Measurements from ENCODE around the gene RBMS3. TPM values are rescaled to one million over a fixed set of nuclear protein-coding genes. Genes with fewer than 3 reads are reported as not detected.

RBMS3 gene
- total and polyA plus RNA-seq, 2 of the 13 experiments (the other 11 are each of a cell fraction or from before 2014, with no cell fraction given), result not detected

- TF ChIP-seq CREB3 (CRISPR knock-in tag; IDR thresholded peaks at IDR 0.05) (no peak), ZKSCAN5 (CRISPR knock-in tag; IDR thresholded peaks at IDR 0.05) (no peak), ISL2 (CRISPR knock-in tag; IDR thresholded peaks at IDR 0.05) (no peak), ZNF879 (CRISPR knock-in tag; IDR thresholded peaks at IDR 0.05) (no peak), MAZ (IDR thresholded peaks at IDR 0.05; ENCODE audit: borderline replicate concordance, low read depth, low read length) (no peak), MAZ (CRISPR knock-in tag; IDR thresholded peaks at IDR 0.05; ENCODE audit: low read depth) (no peak)
Observed at GRCh38 chr3:29525254-29525881, 244.5 kb downstream of the RBMS3 start (continued).

- no peak for TF ChIP-seq CHD4 (IDR thresholded peaks at IDR 0.05; ENCODE audit: borderline replicate concordance, low read length)
- no peak for TF ChIP-seq TOE1 (CRISPR knock-in tag; IDR thresholded peaks at IDR 0.05)
- TF ChIP-seq PAWR (CRISPR knock-in tag; IDR thresholded peaks at IDR 0.05; ENCODE audit: borderline replicate concordance), result no peak
- TF ChIP-seq GMEB1 (CRISPR knock-in tag; IDR thresholded peaks at IDR 0.05; ENCODE audit: borderline replicate concordance), result no peak
- TF ChIP-seq POGZ (CRISPR knock-in tag; IDR thresholded peaks at IDR 0.05), result no peak
- TF ChIP-seq CHCHD3 (CRISPR knock-in tag; IDR thresholded peaks at IDR 0.05), result no peak
- no peak for TF ChIP-seq POLR2A (IDR thresholded peaks at IDR 0.05; ENCODE audit: insufficient read depth in 1 of 2, low read depth in 2 of 2, low read length in 2 of 2)
- TF ChIP-seq NFE2 (CRISPR knock-in tag; IDR thresholded peaks at IDR 0.05), result no peak
- TF ChIP-seq CCDC6 (CRISPR knock-in tag; IDR thresholded peaks at IDR 0.05), result no peak
- no peak for TF ChIP-seq ZNF142 (CRISPR knock-in tag; IDR thresholded peaks at IDR 0.05)
- no peak for TF ChIP-seq ATF7-NPFF (CRISPR knock-in tag; IDR thresholded peaks at IDR 0.05; ENCODE audit: low read depth)
- Histone ChIP-seq H3K4me3 (replicated peaks in 1 of 3; ENCODE audit: insufficient read depth in 1 of 3, low read depth in 2 of 3, low read length in 3 of 3) (no peak overlapping the region), H3K4me1 (ENCODE audit: insufficient read depth, low read length) (peaks cover 6% of the 10 kb centered on the region; the same call in 1 of the 2 replicates), H3K36me3 (replicated peaks in 1 of 2; ENCODE audit: control insufficient read depth in 1 of 2, insufficient read depth in 2 of 2, low read length in 2 of 2) (no peaks in the 10 kb centered on the region), H3K27ac (ENCODE audit: extremely low read length, insufficient read depth, low read length) (no peak overlapping the region), H3K27me3 (ENCODE audit: control insufficient read depth in 1 of 2, insufficient read depth in 2 of 2, low read length in 2 of 2) (no peaks in the 10 kb centered on the region), H3K9ac (ENCODE audit: insufficient read depth, low read depth, low read length) (no peak overlapping the region), H3K4me2 (ENCODE audit: low read depth, low read length) (no peak overlapping the region), H3K9me3 (ENCODE audit: low read length) (no peaks in the 10 kb centered on the region), H4K20me1 (ENCODE audit: insufficient read depth, low read length) (no peaks in the 10 kb centered on the region), H3K79me2 (ENCODE audit: insufficient read depth, low read length) (no peaks in the 10 kb centered on the region), H2AFZ (ENCODE audit: low read length) (no peak overlapping the region)
- intact Hi-C loops (cut with micrococcal nuclease; ENCODE audit: unreplicated experiment) (no loop called here), in situ Hi-C loops (cut with HindIII; ENCODE audit: extremely low pct_ligation_motif_present, low pct_unique_long_range_greater_than_20kb) (no loop called here)
- POLR2A ChIA-PET, result no interaction called here
- DNase-seq (ENCODE audit: low spot score) (no peak), ATAC-seq (no peak), FAIRE-seq (no peak)
- 82% methylated on average over 1 of the region's 1 CpG for WGBS (ENCODE audit: low lambda C conversion rate)
- no TSS peak for BruUV-seq (replicated peaks)
- CTCF ChIA-PET (ENCODE audit: low intra/inter-chr PET ratio, low total read pairs), result no interaction called here
Observed at GRCh38 chr3:29527246-29527645, 246.4 kb downstream of the RBMS3 start.
